HG03135 (cell line): Measurements from ENCODE around the gene THOC5.
A peak's percentile ranks its signal among the peaks of the same experiment; 100 is the strongest.

Experiments used
- ATAC-seq: cut with Tn5 transposase; IDR thresholded peaks from one replicate; pipeline ENCODE4 v1.9.1; 2021; ENCODE audit warnings: mild to moderate bottlenecking, moderate library complexity; ENCODE audit not compliant: unreplicated experiment

The THOC5 gene

GRCh38 chr22:29478326-29479276 is 75.0 kb downstream of the THOC5 start:
- ATAC-seq, result no peak

DNA sequence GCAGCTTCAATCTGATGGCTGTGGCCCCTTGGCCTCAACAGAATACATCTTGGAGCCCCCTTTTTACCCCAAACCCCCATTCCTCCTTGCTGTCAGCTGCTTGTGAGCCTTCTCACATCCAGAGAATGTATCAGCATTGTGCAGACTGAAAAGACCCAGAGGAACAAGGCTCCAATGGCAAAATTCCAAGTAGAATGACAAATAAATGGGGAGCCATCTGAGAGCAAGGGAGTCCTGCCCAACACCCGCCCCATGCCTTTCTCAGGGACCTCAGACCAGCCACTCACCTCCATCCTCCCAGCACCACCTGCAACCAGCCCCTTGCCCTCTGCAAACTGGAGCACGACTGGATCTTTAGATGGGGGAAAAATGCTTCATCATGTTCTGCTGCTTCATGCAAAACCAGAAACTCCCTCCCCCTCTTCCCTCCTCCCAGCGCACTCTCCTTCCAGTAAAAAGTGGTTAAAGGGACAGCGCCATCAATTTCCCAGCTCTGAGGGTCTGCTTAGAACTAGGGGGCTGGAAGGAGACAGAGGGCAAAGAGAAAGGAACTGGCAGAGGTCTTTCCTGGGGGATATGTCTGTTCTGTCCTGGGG is 75.7 kb downstream of the THOC5 start:
- no peak for ATAC-seq

DNA sequence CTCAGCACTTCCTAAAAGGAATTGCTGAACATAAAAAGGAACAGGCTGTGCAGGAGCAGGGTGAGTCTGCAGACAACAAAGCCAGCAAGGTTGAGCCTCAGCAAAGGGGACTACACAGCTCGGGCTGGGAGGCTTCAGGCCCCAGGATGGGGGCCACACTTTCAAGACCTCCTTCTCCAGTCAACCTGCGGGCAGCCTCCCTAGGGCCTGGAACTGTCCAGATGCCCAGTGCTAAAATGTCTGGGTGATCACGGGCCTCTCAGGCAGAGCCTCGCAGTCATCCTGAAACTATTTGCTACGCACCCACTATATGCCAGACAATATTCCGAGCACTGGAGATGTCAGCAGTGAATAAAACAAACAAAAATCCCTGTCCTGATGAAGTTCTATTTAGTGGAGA is 77.4 kb downstream of the THOC5 start:
- no peak for ATAC-seq

DNA sequence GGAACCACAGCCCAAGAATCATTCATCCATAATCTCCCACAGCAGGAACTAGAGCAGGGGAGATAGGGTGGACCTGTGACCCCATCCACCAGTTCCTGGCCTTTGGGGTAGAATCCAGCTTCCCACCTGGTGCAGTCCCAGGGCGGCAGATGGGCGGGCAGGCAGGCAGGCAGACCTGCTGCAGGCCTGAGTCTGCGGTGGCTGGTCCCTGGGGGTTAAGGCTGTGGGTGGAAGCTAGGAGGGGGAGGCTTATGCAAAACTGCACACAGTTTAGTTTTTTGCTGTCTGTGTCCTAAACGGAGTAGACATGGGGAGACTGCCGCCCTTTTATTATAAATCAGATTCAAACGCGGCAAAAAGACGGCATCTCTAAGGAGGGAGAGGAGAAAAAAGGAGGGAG is 78.0 kb downstream of the THOC5 start:
- ATAC-seq, result peak; percentile 77

DNA sequence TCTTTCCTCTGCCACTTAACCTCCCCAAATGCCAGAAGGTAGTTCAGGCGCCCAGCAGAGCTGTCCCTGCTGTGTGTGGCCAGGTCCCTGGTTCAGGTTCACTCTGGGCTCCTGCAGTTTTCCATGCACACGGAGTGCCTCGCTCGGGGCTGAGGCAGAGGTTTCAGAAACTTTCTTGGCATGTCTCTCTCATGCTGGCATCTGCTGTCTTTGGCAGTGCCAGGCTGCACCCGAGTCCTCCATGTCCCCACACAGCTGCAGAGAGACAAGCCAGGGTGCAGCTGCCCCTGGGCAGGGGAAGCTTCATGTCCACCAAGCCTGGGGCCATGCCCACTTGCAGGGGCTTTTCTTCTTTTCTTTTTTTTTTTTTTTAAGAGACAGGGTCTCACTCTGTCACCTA is 80.6 kb downstream of the THOC5 start:
- ATAC-seq, result no peak

DNA sequence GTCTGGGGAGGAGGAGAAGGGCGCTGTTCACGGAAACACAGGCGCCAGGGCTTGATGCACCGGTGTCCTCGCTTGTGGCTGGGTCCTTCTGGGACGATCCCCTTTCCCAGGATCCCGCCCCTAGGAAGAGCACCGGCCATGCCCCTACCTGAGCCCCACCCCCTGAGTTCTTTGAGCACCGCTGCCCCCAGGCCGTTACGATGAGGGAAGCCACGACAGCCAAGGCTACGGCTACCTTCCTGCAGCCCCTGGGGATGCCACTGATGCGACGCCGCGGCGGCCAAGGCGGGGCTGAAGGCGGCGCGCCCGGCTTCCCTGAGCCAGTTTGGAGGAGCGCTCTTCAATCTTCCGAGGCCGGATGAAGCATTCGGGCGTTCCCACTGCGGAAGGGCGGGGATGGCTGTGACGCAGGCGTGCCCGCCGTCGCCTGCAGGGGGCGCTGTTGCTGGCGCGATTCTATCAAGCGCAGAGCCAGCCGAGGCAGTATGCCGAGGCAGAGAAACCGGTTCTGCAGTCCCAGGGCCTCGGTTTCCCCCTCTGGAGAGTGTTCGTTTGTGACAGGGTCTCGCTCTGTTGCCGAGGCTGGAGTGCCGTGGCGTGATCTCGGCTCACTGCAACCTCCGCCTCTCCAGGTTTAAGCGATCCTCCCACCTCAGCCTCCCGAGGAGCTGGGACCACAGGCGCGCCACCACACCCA is 83.2 kb downstream of the THOC5 start:
- ATAC-seq, result no peak

- ATAC-seq, result no peak
Observed at GRCh38 chr22:29469755-29470154, 83.8 kb downstream of the THOC5 start.

GRCh38 chr22:29464581-29464980 is 89.0 kb downstream of the THOC5 start:
- no peak for ATAC-seq

DNA sequence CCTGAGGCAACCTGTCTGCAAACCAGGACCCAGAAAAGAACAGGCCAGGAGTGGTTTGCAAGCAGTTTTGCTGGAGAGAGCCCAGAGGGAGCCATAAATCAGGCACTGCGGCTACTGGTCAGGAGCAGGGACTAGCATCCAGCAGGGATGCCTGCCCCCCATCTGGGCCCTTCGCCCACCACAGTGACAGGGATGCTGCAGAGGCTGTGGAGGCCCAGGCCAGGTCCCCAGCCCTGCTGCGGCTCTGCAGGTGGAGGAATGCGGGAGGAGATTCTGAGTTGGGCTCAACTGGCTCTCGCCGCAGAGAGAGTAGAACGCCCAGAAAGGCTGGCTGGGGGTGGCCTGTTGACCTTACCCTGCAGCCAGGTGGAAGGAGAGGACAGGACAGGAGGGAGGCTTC is 89.9 kb downstream of the THOC5 start:
- ATAC-seq, result no peak

- no peak for ATAC-seq
Observed at GRCh38 chr22:29461263-29461662, 92.3 kb downstream of the THOC5 start.

GRCh38 chr22:29459773-29460172 is 93.8 kb downstream of the THOC5 start:
- no peak for ATAC-seq

DNA sequence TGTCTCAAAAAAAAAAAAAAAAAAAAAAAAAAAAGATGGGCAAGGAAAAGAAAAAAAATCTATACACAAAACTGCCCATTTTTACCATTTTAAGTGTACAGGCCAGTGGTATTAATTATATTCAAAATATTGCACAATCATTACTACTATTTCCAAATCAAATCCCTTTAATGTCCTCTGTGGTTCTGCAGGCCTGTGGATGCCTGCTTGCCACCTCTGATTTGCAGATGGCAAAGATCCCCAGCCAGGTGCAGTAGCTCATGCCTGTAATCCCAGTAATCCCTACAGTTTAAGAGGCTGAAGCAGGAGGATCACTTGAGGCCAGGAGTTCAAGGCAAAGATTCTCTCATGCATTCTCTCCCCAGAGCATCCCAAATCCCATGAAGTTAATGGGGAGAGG is 95.0 kb downstream of the THOC5 start:
- no peak for ATAC-seq

DNA sequence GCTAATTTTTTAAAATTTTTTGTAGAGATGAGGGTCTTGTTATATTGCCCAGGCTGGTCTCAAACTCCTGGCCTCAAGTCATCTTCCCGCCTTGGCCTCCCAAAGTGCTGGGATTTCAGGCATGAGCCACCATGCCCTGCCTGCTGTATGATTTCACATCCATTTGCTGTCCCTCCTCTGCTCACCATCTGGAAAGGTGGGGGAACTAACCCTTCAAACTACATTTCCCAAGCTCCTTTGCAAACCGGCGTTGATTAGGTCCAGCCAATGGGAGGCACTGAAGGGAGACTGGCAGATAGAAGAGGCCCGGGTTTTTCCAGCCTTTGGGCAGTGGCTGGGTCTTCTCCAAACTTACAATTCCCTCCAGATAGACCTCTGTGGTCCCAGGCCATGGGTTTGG is 95.8 kb downstream of the THOC5 start:
- ATAC-seq, result no peak

- ATAC-seq, result no peak
Observed at GRCh38 chr22:29456211-29456671, 97.3 kb downstream of the THOC5 start.
